Measurements from ENCODE around the gene MIA3. TPM values are rescaled to one million over a fixed set of nuclear protein-coding genes. Genes with fewer than 3 reads are reported as not detected.

The MIA3 gene
- total and polyA plus RNA-seq, 2 of the 4 experiments (the other 2 are of a cell fraction) = 35.0 to 45.4 TPM

DNA sequence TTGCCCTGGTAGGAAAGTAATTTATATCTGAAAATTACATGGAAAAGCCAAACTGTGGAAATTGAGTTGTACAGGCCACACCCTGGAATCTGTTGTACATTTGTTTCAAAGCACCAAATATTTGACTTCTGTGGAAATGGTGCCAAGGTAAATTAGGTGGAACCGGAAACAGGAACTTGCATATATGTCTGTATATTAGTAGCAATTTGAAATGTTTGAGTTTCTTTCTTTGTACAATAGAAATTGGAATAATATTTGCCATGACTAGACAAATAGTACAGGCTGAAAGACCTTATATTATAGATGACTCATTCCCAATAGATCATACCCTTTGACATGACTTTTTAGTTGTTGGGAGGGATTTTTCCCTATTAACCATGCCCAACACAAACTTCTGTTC, 17.6 kb upstream of the MIA3 start:
- no peak overlapping the region for H3K4ac ChIP-seq (ENCODE audit: low read depth, low read length)
- H3K27ac ChIP-seq (ENCODE audit: insufficient read depth, low read length) = no peak overlapping the region
- no peak overlapping the region for H3K9ac ChIP-seq (ENCODE audit: low read depth, low read length)
- H3K36me3 ChIP-seq (ENCODE audit: control insufficient read depth, insufficient read depth, low read length) = no peaks in the 10 kb centered on the region
- dilution Hi-C loops (cut with HindIII; ENCODE audit: low sequenced_read_pairs, unreplicated experiment) (no loop called here), intact Hi-C loops (cut with micrococcal nuclease) (no loop called here), in situ Hi-C loops (cut with MboI; ENCODE audit: low sequenced_read_pairs) (no loop called here)
- no peak for DNase-seq
- no peak overlapping the region for H3K4me2 ChIP-seq (ENCODE audit: low read depth, low read length)
- no peak overlapping the region for H3K56ac ChIP-seq (ENCODE audit: extremely low read depth, insufficient read depth, low read length)
- no peaks in the 10 kb centered on the region for H3K9me1 ChIP-seq (ENCODE audit: insufficient read depth, low read length)
- no CpG with 5 or more reads among the region's 1 CpG for WGBS, 2 experiments (ENCODE audit: extremely low coverage in 2 of 2, insufficient read length in 1 of 2)
- no peak overlapping the region for H4K8ac ChIP-seq (ENCODE audit: low read depth in 2 of 2, low read length in 2 of 2)
- no peaks in the 10 kb centered on the region for H3K79me1 ChIP-seq (ENCODE audit: low read depth in 1 of 2, low read length in 2 of 2)
- peaks cover 1% of the 10 kb centered on the region; the same call in 1 of the 2 replicates for H3K4me1 ChIP-seq (ENCODE audit: control insufficient read depth, insufficient read depth, low read length)
- H2AK5ac ChIP-seq (ENCODE audit: low read depth, low read length) = no peak overlapping the region
- CTCF ChIA-PET = no interaction called here
- H3K18ac ChIP-seq (ENCODE audit: low read depth, low read length) = no peak overlapping the region
- no peak overlapping the region for H3K23ac ChIP-seq (ENCODE audit: low read depth, low read length)
- no peaks in the 10 kb centered on the region for H3K27me3 ChIP-seq (ENCODE audit: control insufficient read depth, insufficient read depth, low read length)
- H2BK15ac ChIP-seq (ENCODE audit: low read depth, low read length) = no peak overlapping the region
- no peak overlapping the region for H2BK20ac ChIP-seq (ENCODE audit: low read depth, low read length)
- no peak overlapping the region for H4K91ac ChIP-seq (ENCODE audit: insufficient read depth, low read depth, low read length)
- ATAC-seq (ENCODE audit: low read depth) = no peak
- no peaks in the 10 kb centered on the region for H4K20me1 ChIP-seq (ENCODE audit: insufficient read depth, low read length)
- no peak overlapping the region for H4K5ac ChIP-seq (ENCODE audit: low read depth, low read length)
- H2AFZ ChIP-seq (replicated peaks; ENCODE audit: low read length, poor library complexity) = no peak overlapping the region
- no peak for TF ChIP-seq MAZ (IDR thresholded peaks at IDR 0.05; ENCODE audit: borderline replicate concordance, low read depth, low read length)
- H2BK120ac ChIP-seq (ENCODE audit: low read depth, low read length) = no peak overlapping the region
- no peak overlapping the region for H3K4me3 ChIP-seq (ENCODE audit: insufficient read depth, low read depth, low read length)
- no peak overlapping the region for H2AK9ac ChIP-seq (replicated peaks; ENCODE audit: low read depth, low read length, poor library complexity)
- no peaks in the 10 kb centered on the region for H3K9me3 ChIP-seq (ENCODE audit: control insufficient read depth, insufficient read depth, low read length)
- H3K14ac ChIP-seq (replicated peaks; ENCODE audit: low read depth, low read length) = no peak overlapping the region
- no TSS peak for BruUV-seq (replicated peaks)
- POLR2A ChIA-PET (ENCODE audit: unreplicated experiment) = no interaction called here
- H2BK5ac ChIP-seq (ENCODE audit: low read depth, low read length, poor library complexity, severe bottlenecking) = no peak overlapping the region
